NCI-H345 treated with DMSO at 0.1 percent for 48 hours (cell line): Measurements from ENCODE around the gene RGMA.

Experiments used
- DNase-seq: peaks from one replicate; lab custom pipeline; 2025; ENCODE audit not compliant: unreplicated experiment; lab: John Stamatoyannopoulos, UW

RGMA gene

DNA sequence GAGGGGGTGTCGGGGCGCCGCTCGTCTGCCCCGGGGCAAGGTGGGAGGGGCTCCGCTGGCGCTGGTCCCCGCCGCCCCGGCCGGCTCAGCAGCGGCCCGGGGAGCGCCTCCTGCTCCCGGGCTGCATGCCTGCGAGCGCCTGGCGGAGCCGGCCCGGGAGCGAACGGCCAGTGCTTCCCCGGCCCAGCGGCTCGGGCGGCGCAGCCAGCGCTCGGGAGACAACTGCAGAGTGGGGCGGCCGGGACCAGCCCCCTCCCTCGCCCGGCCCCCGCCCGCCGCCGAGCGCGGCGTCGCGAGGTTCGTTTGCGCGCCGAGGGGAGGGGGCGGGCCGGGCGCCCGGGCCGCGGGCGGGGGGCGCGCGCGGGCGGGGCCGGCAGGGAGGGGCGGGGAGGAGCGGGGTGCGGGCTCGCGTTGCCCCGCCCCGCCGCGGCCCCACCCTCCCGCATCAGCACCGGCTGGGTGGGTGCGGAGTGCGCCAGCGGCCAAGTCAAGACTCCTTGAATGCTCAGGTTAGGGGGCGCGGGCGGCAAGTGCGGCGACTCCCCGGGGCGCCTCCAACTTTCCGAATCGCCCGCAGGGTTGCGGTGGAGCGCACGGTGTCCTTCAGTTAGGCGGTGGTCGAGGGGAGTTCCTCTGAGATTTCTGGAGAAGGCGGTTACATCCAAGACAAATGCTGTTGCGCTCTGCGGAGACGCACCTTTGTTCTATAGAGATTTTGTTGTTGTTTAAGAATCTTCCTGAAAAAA, at the start of gene RGMA:
TSS of gene RGMA (minus strand) at position 231 of the 746 bp plus-strand sequence. CDS start 279 bp downstream, outside the sequence.
- DNase-seq, result no peak

GRCh38 chr15:93136606-93137005, 47.6 kb upstream of the RGMA start:
- no peak for DNase-seq

DNA sequence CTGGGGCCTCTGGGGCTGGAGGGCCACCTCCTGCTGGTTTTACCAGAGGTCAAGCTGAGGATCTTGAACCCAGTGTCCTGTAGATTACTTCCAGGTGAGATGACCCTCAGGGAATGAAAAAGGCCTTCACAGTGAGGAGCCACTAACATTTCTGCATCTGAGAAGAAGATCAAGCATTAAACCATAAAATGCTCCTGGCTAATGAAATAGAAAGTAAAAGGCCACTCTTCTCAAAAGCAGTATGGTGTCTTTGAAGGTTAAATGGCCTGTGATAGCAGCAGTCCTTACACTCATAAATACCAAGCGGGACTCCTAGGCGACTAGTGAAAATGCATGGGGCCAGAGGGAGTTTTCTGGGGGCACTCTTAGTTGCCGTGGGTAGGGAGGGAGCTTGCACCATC, 47.0 kb upstream of the RGMA start:
- DNase-seq, result no peak

- no peak for DNase-seq
Measured at GRCh38 chr15:93135459-93135858, 46.4 kb upstream of the RGMA start.

GRCh38 chr15:93131485-93132095, 42.6 kb upstream of the RGMA start:
- DNase-seq, result no peak

DNA sequence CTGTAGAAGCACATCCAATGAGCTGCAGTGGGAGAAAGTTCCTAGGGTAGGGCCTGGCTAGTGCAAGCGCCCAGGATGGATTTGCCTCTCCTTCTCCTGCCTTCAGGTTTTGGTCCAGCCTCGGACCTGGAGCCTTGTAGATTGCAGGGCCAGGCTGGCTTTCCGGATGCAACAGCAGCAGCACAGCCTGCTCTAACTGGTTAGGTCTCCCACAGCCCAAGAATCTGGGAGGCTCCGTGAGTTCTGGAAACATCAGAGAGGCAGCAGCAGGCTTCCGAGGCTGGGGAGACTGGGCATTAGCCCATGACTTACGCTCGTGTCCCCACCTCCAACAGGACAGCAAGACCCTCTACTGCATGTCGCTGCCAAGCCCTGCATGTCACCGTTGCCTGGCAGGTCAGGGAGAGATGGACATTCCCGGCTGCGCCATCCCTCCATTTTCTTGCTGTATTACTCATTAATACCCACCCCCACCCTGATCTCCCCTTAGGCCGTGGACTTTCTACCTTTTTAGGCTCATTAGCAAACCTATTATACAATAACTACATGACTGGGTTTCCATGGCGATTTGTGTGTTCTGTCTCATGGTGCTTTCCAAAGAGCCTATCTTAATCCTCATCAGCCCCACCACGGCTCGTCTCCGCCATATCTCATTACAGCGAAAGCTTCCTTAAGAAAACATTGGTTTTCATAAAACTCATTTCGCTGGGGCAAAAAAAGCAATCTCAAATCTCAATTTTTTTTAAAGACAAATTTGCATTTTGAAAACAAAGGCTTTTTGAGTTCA, 40.9 kb upstream of the RGMA start:
- no peak for DNase-seq

- no peak for DNase-seq
Measured at GRCh38 chr15:93127286-93127685, 38.3 kb upstream of the RGMA start.

DNA sequence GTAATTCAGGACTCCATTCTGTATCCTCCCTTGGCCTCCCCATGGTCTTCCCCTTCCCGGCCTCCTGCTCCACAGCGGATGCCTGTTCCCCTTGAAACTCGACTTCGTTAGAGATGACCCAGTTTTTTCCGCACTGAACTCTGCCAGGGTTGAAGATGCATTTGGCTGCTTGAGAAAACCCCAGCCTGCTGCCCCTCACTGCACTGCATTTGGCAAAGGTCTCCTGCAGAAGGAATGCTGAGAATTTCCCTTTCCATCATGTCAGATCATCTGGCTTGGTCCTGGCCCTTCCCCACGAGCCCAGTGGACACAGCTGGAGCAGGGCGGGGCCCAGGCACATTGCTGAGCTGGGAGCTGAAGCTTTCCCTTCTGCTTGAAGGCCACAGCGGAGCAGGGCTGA, 37.6 kb upstream of the RGMA start:
- no peak for DNase-seq

GRCh38 chr15:93126148-93126547, 37.1 kb upstream of the RGMA start:
- no peak for DNase-seq

DNA sequence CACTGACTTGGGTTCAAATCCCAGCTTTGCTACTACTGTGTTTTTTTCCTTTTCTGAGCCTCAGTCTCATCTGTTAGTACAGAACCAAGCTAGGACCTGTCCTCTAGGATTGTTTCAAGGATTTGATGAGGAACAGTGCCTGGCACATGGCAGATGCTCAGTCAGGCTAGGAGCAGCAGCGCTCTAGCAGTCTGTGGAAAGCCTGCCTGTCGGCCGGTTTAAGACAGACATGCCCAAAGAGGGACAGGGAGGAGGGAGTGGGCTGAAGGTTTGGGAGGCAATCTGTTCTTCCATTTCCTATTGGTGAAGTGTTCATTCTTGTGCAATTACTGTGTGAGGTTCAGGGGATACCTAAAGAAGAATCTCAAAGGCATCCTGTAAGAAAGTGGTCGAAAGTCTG, 35.1 kb upstream of the RGMA start:
- no peak for DNase-seq

DNA sequence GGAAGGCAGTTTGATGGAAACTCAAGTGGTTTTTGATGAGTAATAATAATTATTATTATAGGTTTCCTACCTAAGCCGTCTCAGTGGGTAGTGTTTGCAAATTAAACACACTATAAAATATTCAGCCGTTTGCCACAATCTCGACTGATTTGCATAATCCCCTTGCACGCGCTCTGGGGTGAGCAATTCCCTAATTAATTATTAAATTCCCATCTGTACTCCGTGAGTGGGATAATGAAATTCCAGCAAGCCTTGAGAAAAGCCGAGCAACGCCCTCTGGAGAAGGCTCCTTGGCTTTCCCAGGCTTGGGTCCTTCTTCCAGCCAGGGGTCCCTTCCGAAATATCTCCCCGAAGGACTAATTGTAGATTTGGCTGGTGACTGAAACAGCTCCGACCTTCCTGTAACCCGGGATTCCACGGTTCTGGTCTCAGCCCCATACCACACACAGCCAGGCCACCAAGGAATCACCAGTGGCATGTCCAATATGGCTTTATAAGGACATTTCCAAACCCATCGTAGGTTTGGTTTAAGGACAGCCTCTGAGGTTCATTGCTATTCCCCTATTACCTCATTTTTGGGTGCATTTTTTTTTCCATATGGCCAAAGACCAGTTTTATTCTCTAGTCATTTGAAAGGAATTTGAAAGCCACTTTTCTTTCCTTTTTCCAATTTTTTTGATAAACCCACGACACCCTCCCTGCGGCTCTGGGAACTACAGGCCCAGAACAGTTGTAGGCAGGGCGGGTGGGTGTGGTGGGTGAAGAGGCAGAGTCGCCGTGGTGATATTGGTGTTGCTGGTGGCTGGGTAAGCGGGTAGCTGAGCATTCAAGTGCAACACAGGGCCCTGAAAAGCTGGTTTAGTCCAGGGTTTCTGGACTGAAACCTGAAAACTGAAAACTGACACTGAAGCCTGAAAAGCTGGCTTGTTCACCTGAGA, 33.2 kb upstream of the RGMA start:
- DNase-seq, result no peak

GRCh38 chr15:93121107-93121506, 32.1 kb upstream of the RGMA start:
- no peak for DNase-seq

GRCh38 chr15:93118904-93119303, 29.9 kb upstream of the RGMA start:
- no peak for DNase-seq

DNA sequence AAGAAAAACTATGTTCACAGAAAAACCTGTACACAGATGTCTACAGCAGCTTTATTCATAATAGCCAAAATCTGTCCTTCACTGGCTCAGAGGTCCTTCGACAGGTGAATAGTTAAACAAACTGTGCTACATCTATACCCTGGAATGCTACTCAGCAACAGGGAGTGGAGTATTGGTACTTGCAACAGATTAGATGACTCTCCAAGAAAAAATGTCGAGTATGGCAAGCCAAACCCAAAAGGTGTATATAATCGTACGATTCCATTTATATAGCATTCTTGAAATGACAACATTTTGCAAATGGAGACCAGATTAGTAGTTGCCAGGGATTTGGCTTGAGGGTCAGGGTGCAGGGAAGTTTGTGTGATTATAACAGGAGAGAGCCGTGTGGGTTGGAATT, 22.4 kb upstream of the RGMA start:
- no peak for DNase-seq

DNA sequence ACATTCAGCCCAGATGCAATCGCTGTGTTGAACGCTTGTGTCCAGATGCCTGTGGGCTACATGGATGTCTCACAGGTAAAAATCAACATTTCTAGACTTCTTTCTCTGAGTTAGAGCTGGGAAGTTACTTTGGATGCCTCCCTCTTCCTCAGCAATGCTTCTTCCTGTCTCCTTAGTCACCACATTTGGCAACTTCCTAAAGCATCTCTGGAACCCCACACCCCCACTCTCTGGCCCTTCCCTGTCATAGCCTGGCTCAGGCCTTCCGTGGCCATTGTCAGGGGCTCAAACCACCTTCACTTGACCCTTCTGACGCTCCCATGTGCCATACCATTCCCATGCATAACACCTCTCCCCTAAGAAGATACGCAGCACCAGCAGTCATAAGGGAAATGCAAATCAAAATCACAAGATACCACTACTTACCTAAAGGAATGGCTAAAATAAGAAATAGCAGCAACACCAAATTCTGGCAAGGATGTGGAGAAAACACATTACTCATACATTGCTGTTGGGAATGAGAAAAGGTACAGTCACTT, 21.6 kb upstream of the RGMA start:
- no peak for DNase-seq

DNA sequence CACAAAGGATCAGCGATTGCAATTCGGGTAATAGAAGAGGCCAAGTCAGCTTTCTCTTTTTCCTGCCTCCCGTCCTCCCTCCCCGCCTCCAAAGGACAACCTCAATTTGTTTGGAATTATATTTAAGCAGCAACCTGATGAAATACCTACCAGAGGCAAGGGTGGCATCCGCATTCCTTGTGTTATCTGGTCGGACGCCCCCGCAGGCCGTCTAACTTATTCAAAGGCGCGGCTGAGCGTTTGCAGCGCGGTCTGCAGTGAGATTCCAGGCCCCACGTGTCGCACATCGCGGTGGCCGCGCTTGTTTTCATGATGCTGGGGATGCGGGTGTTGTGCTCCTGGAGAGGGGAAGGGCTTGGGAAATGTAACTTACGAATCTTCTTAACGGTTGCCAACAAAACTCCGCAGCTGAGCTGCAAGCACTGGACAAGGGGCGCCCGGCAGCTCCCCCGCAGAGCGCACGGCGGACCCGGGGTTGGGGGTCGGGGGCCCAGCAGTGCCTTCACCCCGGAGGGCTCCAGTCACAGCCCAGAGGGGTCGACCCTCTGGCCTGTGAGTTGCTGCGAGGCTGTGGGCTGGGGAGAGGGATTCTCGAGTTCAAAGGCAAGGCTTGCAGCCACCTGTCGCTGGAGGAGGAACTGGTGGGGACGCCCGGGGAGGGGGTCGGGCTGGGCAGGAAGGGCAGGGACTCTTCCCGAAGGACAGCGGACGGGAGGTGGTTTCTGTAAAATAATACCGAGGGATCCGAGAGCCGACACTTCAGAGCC, 20.5 kb upstream of the RGMA start:
- no peak for DNase-seq

DNA sequence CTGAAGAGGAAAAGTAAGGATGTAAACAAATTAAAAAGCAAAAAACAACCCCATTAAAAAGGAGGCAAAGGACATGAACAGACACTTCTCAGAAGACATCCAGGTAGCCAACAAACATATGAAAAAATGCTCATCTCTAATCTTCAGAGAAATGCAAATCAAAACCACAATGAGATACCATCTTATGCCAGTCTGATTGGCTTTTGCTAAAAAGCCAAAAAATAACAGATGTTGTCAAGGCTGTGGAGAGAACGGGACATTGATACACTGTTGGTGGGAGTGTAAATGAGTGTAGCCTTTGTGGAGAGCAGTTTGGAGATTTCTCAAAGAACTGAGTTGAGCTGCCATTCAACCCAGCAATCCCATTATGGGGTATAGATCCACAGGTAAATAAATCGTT, 18.6 kb upstream of the RGMA start:
- no peak for DNase-seq

DNA sequence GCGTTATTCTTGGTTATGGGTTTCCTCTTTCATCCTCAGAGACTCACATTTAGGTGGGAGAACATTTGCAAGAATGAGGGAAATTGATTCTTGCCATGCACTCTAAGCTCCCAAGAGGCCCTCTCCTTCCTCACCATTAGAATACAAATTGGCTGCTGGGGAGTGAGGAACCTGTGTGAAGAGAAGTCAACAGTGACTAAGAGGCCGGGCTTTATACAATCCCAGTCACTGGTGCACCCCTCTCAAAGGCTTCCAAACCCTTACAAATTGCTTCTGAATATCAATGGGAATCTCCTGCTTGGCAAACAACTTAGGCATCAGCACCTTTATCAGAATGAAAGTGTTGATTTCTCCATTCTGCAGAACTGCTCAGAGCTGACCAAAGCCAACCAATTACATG, 16.5 kb upstream of the RGMA start:
- no peak for DNase-seq

GRCh38 chr15:93103823-93104222, 14.8 kb upstream of the RGMA start:
- no peak for DNase-seq

- no peak for DNase-seq
Measured at GRCh38 chr15:93102211-93102610, 13.2 kb upstream of the RGMA start.
